CD1c-positive myeloid dendritic cell (primary cell): ENCODE measurements around the gene MAGI1.
A peak's percentile ranks its signal among the peaks of the same experiment; 100 is the strongest.
"Not testable (repeated sequence)": the region's sequence is repeated elsewhere in the genome, so short reads cannot be mapped to it uniquely, and the experiment has no call there.

Experiments used
- DNase-seq: peaks from one replicate; pipeline ENCODE4 v3.0.0-alpha.2; 2016; ENCODE audit errors: extremely low spot score

Gene MAGI1

GRCh38 chr3:65752636-65753035 is 286.1 kb downstream of the MAGI1 start:
- DNase-seq: no peak

GRCh38 chr3:65751123-65751700 is 287.5 kb downstream of the MAGI1 start:
- no peak for DNase-seq

DNA sequence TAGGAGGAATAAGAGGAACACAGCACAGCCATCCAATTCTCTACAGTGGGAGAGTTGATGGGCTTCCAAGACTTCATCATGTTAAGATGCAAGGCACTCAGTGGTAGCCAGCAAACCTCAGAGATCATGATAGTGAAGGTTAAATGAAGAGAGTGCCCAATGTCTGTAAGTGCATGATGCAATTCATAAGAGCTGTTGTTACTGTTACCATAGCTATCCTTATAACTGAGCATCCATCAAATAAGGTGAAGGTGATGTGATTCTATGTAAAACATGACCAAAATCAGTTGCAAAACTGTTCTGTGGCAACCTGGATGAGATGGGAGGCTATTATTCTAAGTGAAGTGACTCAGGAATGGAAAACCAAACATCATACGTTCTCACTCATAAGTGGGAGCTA is 289.7 kb downstream of the MAGI1 start:
- no peak for DNase-seq

- DNase-seq: no peak
Observed at GRCh38 chr3:65748326-65748725, 290.4 kb downstream of the MAGI1 start.

- DNase-seq: no peak
Observed at GRCh38 chr3:65746848-65747247, 291.9 kb downstream of the MAGI1 start.

GRCh38 chr3:65745306-65745705 is 293.4 kb downstream of the MAGI1 start:
- no peak for DNase-seq

DNA sequence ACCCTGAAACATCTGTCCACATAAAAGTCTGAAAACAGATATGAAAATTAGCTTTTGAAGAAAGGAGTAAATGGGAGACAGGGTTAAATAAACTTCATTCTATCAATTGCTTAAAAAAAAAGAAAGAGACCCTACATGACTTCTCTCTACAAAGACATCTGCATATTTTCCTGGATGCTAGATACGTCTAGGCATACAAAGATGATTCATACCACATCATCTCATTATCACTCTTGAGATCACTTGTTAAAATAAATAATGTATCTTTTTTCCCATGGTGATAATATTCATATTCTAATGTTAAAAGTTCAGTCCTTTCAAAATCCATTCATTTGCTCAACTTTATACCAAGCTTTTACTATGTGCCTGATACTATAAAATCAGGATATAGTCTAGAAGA is 295.8 kb downstream of the MAGI1 start:
- no peak for DNase-seq

GRCh38 chr3:65741540-65741939 is 297.2 kb downstream of the MAGI1 start:
- no peak for DNase-seq

DNA sequence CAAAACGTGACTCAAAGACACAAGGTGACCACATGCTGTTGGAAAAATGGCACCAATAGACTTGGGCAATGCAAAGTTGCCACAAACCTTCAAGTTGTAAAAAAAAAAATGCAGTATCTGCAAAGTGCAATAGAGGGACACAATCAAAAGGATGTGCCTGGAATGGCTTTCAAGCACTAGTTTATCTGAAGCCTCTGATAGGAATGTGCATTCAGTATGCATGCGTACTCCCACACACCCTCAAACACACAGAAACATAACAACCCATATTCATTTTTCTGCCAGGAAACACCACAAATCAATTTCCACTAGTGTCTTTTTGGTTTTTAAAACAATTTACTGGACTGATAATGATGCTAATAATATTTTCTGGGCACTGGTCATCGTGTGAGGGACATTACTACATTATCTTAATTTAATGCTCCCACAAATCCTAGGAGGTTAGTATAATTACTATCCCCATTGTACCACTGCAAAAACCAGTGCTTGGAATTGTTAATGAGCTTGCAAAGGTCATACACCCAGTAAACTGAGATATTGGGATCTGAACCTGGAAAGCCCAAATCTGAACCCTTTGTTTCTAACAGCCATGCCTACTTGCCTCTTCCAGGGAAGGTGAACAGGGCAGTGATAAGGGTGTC is 298.7 kb downstream of the MAGI1 start:
- DNase-seq: no peak

GRCh38 chr3:65734792-65735191 is 303.9 kb downstream of the MAGI1 start:
- DNase-seq: no peak

GRCh38 chr3:65734382-65734781 is 304.3 kb downstream of the MAGI1 start:
- DNase-seq: no peak

- DNase-seq: no peak
Observed at GRCh38 chr3:65733459-65733858, 305.3 kb downstream of the MAGI1 start.

DNA sequence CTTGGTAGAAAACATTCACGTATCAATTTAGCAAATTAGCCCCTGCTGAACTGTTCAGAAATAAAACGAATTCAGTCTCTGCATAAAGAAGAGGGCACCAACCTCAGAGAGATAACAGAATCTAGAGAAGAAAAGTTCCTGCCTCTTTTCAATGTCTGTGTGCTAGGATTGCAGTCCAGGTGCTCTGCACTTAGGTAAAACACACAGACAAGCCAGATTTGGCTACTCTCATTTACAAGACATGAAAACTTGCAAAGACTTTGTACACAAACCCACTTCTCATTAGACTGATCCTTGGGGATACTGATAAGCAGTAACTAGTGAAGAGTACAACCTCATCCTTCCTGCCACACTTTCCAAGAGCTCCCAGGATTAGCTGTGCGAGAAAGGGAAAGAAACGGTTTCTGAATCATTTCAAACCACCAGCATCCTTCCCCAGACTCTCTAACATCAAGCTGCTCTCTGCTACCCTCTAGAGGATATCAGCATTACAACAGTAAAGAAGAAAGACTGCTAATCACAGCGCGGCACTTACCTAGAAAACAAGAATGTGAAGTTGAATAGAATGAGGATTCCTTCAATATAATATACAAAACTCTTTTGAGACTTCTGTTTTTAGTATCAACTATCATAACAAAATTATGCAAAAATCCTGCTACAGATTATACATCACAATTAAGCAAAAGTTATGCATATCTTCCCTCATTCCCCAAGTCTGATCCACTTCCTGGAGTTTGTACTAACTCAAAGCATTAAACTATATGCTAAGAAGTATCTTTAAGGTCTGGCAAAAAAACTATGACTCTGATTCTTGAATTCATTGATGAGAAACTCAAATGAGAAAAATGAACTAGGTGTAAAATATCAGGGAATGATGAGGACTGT is 306.4 kb downstream of the MAGI1 start:
- DNase-seq: peak; percentile 28

GRCh38 chr3:65730449-65730848 is 308.3 kb downstream of the MAGI1 start:
- no peak for DNase-seq

GRCh38 chr3:65729973-65730372 is 308.7 kb downstream of the MAGI1 start:
- no peak for DNase-seq

GRCh38 chr3:65729555-65729954 is 309.2 kb downstream of the MAGI1 start:
- no peak for DNase-seq

DNA sequence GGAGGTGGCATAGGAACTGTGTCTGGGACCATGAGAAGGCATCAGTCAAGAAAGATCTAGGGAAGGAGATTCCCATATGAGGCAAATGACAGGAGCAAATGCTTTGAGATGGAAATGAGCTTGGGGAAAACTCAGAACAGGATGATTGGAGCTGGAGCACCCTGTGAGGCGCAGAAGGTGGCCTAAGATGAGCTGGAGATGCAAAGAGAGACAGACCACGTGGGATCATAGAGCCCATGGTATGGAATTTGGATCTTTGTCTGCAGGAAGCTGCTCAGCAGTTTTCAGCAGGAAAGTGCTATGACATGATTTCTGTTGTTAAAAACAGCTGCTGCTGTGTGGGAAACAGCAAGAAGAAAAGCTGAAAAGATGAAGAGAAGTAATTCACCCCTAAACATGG is 310.6 kb downstream of the MAGI1 start:
- no peak for DNase-seq

GRCh38 chr3:65723985-65724384 is 314.7 kb downstream of the MAGI1 start:
- no peak for DNase-seq

DNA sequence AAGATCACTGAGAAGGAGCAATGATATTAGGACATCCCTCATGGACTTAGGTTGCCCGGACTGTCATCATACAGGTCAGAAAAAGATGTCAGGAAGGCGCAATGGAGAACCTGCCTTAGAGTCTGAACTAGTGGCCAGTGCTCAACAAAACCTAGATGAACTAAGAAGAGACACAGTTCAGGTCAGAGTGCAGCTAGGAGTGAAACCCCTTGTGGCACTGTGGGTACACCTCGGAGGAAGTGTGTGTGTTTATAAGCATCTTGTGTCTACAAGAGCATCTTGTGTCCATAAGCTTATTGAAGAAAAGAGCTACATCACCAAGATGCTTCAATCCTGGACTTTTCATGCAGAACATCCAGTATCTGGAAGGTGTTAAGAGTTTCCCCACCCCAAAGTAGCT is 315.7 kb downstream of the MAGI1 start:
- no peak for DNase-seq

DNA sequence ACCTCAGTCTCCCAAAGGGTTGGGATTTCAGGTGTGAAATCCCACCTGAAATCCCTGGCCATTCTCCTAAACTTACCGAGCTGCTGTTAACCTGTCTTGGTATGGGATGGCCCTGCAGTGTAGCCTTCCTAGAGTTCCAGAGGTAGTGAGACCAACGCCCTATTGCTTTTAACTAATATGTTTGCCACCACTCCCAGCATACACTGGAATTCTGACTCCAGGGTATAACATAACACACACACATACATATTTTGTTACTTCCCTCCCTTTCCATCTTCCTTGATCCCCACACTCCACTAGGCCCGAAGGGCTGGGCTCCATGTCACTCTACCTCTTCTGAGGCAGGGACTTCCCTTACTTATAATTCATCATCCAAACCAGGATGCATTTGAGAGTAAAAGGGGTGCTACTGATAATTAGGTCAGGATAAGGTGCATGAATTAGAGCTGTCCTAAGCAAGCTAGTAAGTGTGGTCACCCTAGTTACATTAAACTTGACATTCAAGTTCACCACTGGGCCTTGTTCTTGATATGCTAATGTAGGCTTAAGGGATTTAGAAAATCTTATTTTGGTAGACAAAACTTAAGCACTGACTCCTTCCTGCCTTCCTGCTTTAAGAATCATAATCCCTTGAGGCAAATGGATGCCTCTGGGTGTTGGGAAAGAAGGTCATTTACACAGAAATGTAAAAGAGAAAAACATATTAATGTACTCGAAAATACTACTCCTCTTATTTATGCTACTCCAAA is 317.6 kb downstream of the MAGI1 start:
- no peak for DNase-seq

- DNase-seq: not testable (repeated sequence)
Observed at GRCh38 chr3:65719639-65720038, 319.1 kb downstream of the MAGI1 start.

DNA sequence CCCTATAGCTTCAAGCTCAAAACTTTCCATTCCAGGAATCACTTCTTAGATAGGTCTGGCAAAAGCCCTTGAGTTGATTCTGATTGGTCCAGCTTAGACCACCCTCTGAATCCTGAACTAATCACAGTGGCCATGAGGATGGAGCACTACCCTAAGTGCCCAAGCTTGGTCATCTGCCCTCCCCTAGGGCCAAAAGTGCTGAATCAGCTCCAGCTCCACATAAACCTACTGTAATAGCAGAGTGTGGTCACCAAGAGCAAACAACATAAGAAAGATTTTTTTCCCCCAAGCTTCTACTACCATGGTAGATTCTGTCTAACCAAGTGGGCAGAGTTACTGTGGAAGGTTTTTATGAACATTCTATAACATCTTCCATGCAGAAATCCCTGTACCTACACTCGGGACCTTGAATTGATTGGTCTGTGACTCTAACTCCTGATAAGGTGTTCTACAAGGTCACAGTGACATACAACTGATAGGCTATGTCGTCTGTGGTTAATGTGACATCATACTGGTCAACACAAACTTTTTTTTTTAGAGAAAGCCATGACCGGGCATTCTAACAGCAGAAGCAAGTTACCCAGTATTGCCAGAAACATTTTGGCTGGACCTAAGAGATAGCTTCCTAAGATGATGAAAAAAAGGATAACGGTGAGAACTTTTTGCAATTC is 320.9 kb downstream of the MAGI1 start:
- DNase-seq: no peak
